Measurements from ENCODE around the gene VILL. TPM values are rescaled to one million over a fixed set of nuclear protein-coding genes. Genes with fewer than 3 reads are reported as not detected.
"Not testable (repeated sequence)": the region's sequence is repeated elsewhere in the genome, so short reads cannot be mapped to it uniquely, and the experiment has no call there.

VILL gene
- total RNA-seq, 1 donor from 2014 or later = 2.3 TPM

- no peak overlapping the region for H3K27ac Mint-ChIP-seq (ENCODE audit: unreplicated experiment)
- no peak for TF ChIP-seq CTCF (IDR thresholded peaks at IDR 0.05)
- no peaks in the 10 kb centered on the region for H3K36me3 Mint-ChIP-seq (ENCODE audit: unreplicated experiment)
- H3K4me1 Mint-ChIP-seq (ENCODE audit: unreplicated experiment) = no peaks in the 10 kb centered on the region
- DNase-seq (ENCODE audit: extremely low spot score, unreplicated experiment) = no peak
- H3K27me3 Mint-ChIP-seq (ENCODE audit: unreplicated experiment) = peaks cover 53% of the 10 kb centered on the region
- H3K4me3 Mint-ChIP-seq (ENCODE audit: unreplicated experiment) = no peak overlapping the region
- no peaks in the 10 kb centered on the region for H3K9me3 Mint-ChIP-seq (ENCODE audit: unreplicated experiment)
Measured at GRCh38 chr3:38046027-38046426, 55.4 kb downstream of the VILL start.

- Mint-ChIP-seq H3K9me3 (ENCODE audit: unreplicated experiment) (no peaks in the 10 kb centered on the region), H3K27me3 (ENCODE audit: unreplicated experiment) (peaks cover 53% of the 10 kb centered on the region), H3K4me1 (ENCODE audit: unreplicated experiment) (no peaks in the 10 kb centered on the region), H3K27ac (ENCODE audit: unreplicated experiment) (no peak overlapping the region), H3K36me3 (ENCODE audit: unreplicated experiment) (no peaks in the 10 kb centered on the region), H3K4me3 (ENCODE audit: unreplicated experiment) (no peak overlapping the region)
- no peak for DNase-seq (ENCODE audit: extremely low spot score, unreplicated experiment)
- TF ChIP-seq CTCF (IDR thresholded peaks at IDR 0.05) = no peak
Measured at GRCh38 chr3:38046821-38047220, 56.2 kb downstream of the VILL start.

- DNase-seq (ENCODE audit: extremely low spot score, unreplicated experiment) = no peak
- TF ChIP-seq CTCF (IDR thresholded peaks at IDR 0.05) = no peak
- Mint-ChIP-seq H3K9me3 (ENCODE audit: unreplicated experiment) (no peaks in the 10 kb centered on the region), H3K36me3 (ENCODE audit: unreplicated experiment) (no peaks in the 10 kb centered on the region), H3K4me3 (ENCODE audit: unreplicated experiment) (no peak overlapping the region), H3K4me1 (ENCODE audit: unreplicated experiment) (no peaks in the 10 kb centered on the region), H3K27ac (ENCODE audit: unreplicated experiment) (no peak overlapping the region), H3K27me3 (ENCODE audit: unreplicated experiment) (peaks cover 51% of the 10 kb centered on the region)
Measured at GRCh38 chr3:38047896-38048295, 57.3 kb downstream of the VILL start.

GRCh38 chr3:38049358-38050126 lies 59.0 kb downstream of the VILL start:
- H3K36me3 Mint-ChIP-seq (ENCODE audit: unreplicated experiment) = no peaks in the 10 kb centered on the region
- H3K4me3 Mint-ChIP-seq (ENCODE audit: unreplicated experiment) = no peak overlapping the region
- peaks cover 51% of the 10 kb centered on the region for H3K27me3 Mint-ChIP-seq (ENCODE audit: unreplicated experiment)
- no peaks in the 10 kb centered on the region for H3K9me3 Mint-ChIP-seq (ENCODE audit: unreplicated experiment)
- H3K4me1 Mint-ChIP-seq (ENCODE audit: unreplicated experiment) = no peaks in the 10 kb centered on the region
- TF ChIP-seq CTCF (IDR thresholded peaks at IDR 0.05) = no peak
- H3K27ac Mint-ChIP-seq (ENCODE audit: unreplicated experiment) = no peak overlapping the region
- DNase-seq (ENCODE audit: extremely low spot score, unreplicated experiment) = no peak

- Mint-ChIP-seq H3K27ac (ENCODE audit: unreplicated experiment) (no peak overlapping the region), H3K27me3 (ENCODE audit: unreplicated experiment) (peaks cover 44% of the 10 kb centered on the region), H3K9me3 (ENCODE audit: unreplicated experiment) (no peaks in the 10 kb centered on the region), H3K4me3 (ENCODE audit: unreplicated experiment) (no peak overlapping the region), H3K4me1 (ENCODE audit: unreplicated experiment) (no peaks in the 10 kb centered on the region), H3K36me3 (ENCODE audit: unreplicated experiment) (no peaks in the 10 kb centered on the region)
- no peak for TF ChIP-seq CTCF (IDR thresholded peaks at IDR 0.05)
- DNase-seq (ENCODE audit: extremely low spot score, unreplicated experiment) = no peak
Measured at GRCh38 chr3:38051131-38051530, 60.5 kb downstream of the VILL start.

GRCh38 chr3:38053286-38053685 lies 62.7 kb downstream of the VILL start:
- not testable (repeated sequence) for H3K9me3 Mint-ChIP-seq (ENCODE audit: unreplicated experiment); H3K4me3 Mint-ChIP-seq (ENCODE audit: unreplicated experiment); H3K27ac Mint-ChIP-seq (ENCODE audit: unreplicated experiment); H3K36me3 Mint-ChIP-seq (ENCODE audit: unreplicated experiment); H3K4me1 Mint-ChIP-seq (ENCODE audit: unreplicated experiment); DNase-seq (ENCODE audit: extremely low spot score, unreplicated experiment)
- peaks cover 29% of the 10 kb centered on the region for H3K27me3 Mint-ChIP-seq (ENCODE audit: unreplicated experiment)

GRCh38 chr3:38053813-38054498 lies 63.4 kb downstream of the VILL start:
- H3K27ac Mint-ChIP-seq (ENCODE audit: unreplicated experiment); H3K36me3 Mint-ChIP-seq (ENCODE audit: unreplicated experiment); H3K4me3 Mint-ChIP-seq (ENCODE audit: unreplicated experiment); H3K9me3 Mint-ChIP-seq (ENCODE audit: unreplicated experiment); DNase-seq (ENCODE audit: extremely low spot score, unreplicated experiment); H3K4me1 Mint-ChIP-seq (ENCODE audit: unreplicated experiment): not testable (repeated sequence)
- H3K27me3 Mint-ChIP-seq (ENCODE audit: unreplicated experiment) = peaks cover 24% of the 10 kb centered on the region

All from osteocyte (in vitro differentiated cells).